Psoas muscle (tissue), 8 donors: ENCODE results near the gene RALGAPA2. TPM values are rescaled to one million over a fixed set of nuclear protein-coding genes. Genes with fewer than 3 reads are reported as not detected.

Source experiments
- ATAC-seq, 4 donors: fragments of 200-7000 bp; cut with Tn5 transposase; one replicate each; pipeline ENCODE4 v1.9.1; 2020; ENCODE audit warnings: moderate library complexity in 3 of 4, mild to moderate bottlenecking in 2 of 4
- DNase-seq, 2 donors: peaks; one replicate each; pipeline ENCODE4 v3.0.0-alpha.2; 2020
- H3K27ac ChIP-seq: fragments of 200-600 bp; one replicate; pipeline ENCODE4 v1.8.0; 2022
- H3K27me3 ChIP-seq, 3 donors: fragments of 200-600 bp in 1 of 3; one replicate each; pipeline versions ENCODE4 v1.6.1 to v1.8.0; 2013 to 2022; ENCODE audit warnings: low read length in 2 of 3, mild to moderate bottlenecking in 2 of 3, moderate library complexity in 1 of 3; ENCODE audit not compliant: insufficient read depth in 3 of 3
- H3K36me3 ChIP-seq, 2 donors: fragments of 200-600 bp in 1 of 2; one replicate each; pipeline versions ENCODE4 v1.6.1 to v1.8.0; 2013 to 2022; ENCODE audit warnings: low read depth in 1 of 2, mild to moderate bottlenecking in 1 of 2, moderate library complexity in 1 of 2; ENCODE audit not compliant: insufficient read depth in 1 of 2
- H3K4me1 ChIP-seq: fragments of 200-600 bp; one replicate; pipeline ENCODE4 v1.8.0; 2022
- H3K4me3 ChIP-seq: fragments of 200-600 bp; one replicate; pipeline ENCODE4 v1.8.0; 2022; ENCODE audit warnings: mild to moderate bottlenecking
- H3K9me3 ChIP-seq: fragments of 200-600 bp; one replicate; pipeline ENCODE4 v1.8.0; 2022
- WGBS, 3 donors: extraction: QIAGEN DNeasy Blood & Tissue Kit; methylation state at CpG; one replicate each; pipeline versions ENCODE4 v1.1.6 to v1.1.7; 2013; 5-methylcytosine and 5-hydroxymethylcytosine counted together
- intact Hi-C, 2 donors: fragments of 100-400 bp; cut with DNase I; formaldehyde crosslinking; loops; one replicate each; pipeline versions ENCODE4 v1.11.0 to v1.14.2; 2022
- polyA plus RNA-seq, 3 donors: library from polyadenylated mRNA; stranded (reverse); fragments of 200-250 nt; gene quantifications; one replicate each; pipeline ENCODE4 v1.2.3, GENCODE V29; 2013
- total RNA-seq, 4 donors: library from RNA; stranded (reverse); fragmentation: NEBNext Ultra II Directional in 2 of 4; extraction: Animal tissue kit (Norgen Biotek cat#: 25700) in 2 of 4; gene quantifications; one replicate each; pipeline versions ENCODE4 v1.2.1 to v1.2.4, GENCODE V29; 2021 to 2023
- TF ChIP-seq, protein P1 (sequence below): fragments of 200-600 bp; IDR thresholded peaks from one replicate; pipeline ENCODE4 v1.8.0; 2022; ENCODE audit warnings: antibody characterized with exemption
- donor health status: healthy with polysubstance abuse.
- donor health status: DM: no; HTN: no; CAD: no; lungs with moderate emphysema.
- donor health status: Bipolar disorder and iron deficiency.
- donor health status: healthy.
- donor health status: DM: yes; HTN: yes; CAD: no.
- donor health status: DM: no; HTN: no; CAD: no.
- donor health status: DM: no; HTN: no; CAD: no.
- donor health status: DM: yes; HTN: yes; CAD: no.

The RALGAPA2 gene
- total and polyA plus RNA-seq, 7 donors, result 12.2 to 75.5 (median 51.1) TPM

DNA sequence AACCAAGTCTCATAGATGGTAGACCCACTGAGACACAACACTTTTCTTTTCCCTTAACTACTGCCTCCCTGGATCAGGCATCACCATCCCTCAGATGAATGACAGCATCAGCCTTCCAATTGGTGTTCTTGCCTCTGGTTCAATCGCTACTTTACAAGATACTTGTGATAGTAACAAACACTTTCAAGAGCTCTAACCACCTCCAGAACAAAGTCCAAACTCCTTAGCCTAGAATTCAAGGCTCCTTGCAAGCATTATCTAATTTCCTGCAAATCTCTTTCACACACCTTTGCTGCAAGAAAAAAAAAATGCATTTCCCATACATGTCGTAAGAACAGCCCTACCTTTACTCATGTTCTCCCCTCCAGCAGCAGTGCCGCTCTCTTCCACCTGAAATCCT, 33.1 kb downstream of the RALGAPA2 start:
- no peaks in the 10 kb centered on the region for H3K27me3 ChIP-seq
- H3K27ac ChIP-seq, result no peak overlapping the region
- no peaks in the 10 kb centered on the region for H3K9me3 ChIP-seq
- no peak overlapping the region for H3K4me3 ChIP-seq
- peaks cover 37% of the 10 kb centered on the region for H3K4me1 ChIP-seq
- H3K36me3 ChIP-seq, result peaks cover 2 to 24% of the 10 kb centered on the region in 2 donors
- 91 to 100% (median 96%) methylated on average over 3 of the region's 3 CpGs for WGBS, 3 donors
- DNase-seq (no peak), ATAC-seq (no peak)
- TF ChIP-seq, protein P1, sequence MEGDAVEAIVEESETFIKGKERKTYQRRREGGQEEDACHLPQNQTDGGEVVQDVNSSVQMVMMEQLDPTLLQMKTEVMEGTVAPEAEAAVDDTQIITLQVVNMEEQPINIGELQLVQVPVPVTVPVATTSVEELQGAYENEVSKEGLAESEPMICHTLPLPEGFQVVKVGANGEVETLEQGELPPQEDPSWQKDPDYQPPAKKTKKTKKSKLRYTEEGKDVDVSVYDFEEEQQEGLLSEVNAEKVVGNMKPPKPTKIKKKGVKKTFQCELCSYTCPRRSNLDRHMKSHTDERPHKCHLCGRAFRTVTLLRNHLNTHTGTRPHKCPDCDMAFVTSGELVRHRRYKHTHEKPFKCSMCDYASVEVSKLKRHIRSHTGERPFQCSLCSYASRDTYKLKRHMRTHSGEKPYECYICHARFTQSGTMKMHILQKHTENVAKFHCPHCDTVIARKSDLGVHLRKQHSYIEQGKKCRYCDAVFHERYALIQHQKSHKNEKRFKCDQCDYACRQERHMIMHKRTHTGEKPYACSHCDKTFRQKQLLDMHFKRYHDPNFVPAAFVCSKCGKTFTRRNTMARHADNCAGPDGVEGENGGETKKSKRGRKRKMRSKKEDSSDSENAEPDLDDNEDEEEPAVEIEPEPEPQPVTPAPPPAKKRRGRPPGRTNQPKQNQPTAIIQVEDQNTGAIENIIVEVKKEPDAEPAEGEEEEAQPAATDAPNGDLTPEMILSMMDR, result no peak
- intact Hi-C loops, result no loop called here

DNA sequence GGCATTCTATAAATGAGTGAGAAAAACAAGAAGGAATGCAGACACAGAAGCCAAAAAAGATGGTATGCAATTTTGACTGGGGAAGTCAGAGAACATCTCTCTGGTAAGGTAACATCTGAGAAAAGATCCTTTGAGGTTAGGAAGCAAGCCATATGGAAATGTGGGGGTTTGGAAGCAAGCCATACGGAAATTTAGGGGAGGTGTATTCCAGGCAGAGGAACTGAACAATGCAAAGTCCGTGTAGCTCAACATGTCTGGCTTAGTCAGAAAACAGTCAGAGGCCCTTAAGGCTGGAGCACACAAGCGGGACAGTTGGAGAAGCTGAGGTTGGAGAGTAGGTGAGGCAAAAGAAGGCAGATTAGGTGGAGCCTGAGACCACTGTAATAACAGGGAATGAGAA, 35.3 kb downstream of the RALGAPA2 start:
- H3K27ac ChIP-seq, result no peak overlapping the region
- TF ChIP-seq, protein P1, result no peak
- H3K27me3 ChIP-seq, result no peaks in the 10 kb centered on the region
- no peak for DNase-seq
- H3K9me3 ChIP-seq, result no peaks in the 10 kb centered on the region
- WGBS, 3 donors, result 66 to 75% (median 71%) methylated on average over 3 of the region's 3 CpGs
- intact Hi-C loops, result no loop called here
- H3K4me3 ChIP-seq, result no peak overlapping the region
- peak in 2 of 4 donors; percentile 12 to 41 for ATAC-seq
- peaks cover 19% of the 10 kb centered on the region for H3K4me1 ChIP-seq
- H3K36me3 ChIP-seq, result peaks cover 2 to 24% of the 10 kb centered on the region in 2 donors

DNA sequence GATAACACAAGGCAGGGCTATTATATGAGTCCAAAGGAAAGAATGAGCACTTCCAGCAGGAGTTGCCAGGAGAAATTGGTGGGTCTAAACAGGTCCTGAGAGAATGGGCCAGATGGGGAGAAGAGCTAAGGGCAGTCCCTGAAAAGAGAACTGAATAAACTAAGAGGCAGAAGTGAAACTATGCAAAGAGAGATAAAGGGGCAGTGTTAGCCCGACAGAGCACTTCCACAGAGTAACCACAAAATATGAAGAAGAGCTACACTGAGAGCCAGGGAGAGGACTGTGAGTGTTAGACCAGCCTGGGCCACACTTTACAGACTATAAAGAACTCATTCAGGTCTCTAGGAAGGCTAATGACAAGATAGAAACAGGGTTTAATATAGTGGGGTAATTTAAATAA, 43.8 kb downstream of the RALGAPA2 start:
- intact Hi-C loops, result loop anchor here in 1 of 2 donors (5.0 kb wide), 1 partner anchor 39 kb away; no protein-coding TSS in a partner anchor
- Histone ChIP-seq H3K27ac (no peak overlapping the region), H3K4me1 (peaks cover 49% of the 10 kb centered on the region), H3K4me3 (no peak overlapping the region), H3K9me3 (no peaks in the 10 kb centered on the region), H3K27me3 (no peaks in the 10 kb centered on the region), H3K36me3 (no peaks in the 10 kb centered on the region)
- WGBS, 3 donors, result 38 to 50% (median 49%) methylated on average over 1 of the region's 1 CpG
- TF ChIP-seq, protein P1, result no peak
- DNase-seq (no peak), ATAC-seq (no peak)

DNA sequence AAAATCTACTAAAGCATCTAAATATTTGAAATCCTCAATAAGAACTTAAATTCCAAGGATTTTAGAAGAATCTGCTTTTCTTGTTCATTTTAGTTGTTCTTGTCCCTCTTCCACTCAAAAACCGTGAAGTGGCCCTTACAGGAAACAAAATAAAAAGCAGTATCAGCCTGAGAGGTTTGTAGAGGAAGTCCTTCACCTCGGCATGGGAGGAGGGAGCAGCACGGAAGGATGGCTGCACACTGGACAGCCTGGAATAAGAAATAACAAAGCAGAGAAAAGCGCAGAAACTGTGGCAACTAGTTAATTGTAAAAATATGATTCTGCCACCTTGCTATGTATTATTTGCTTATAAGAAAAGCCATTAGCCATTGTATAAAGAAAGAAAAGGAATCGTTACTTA, 46.1 kb downstream of the RALGAPA2 start:
- ATAC-seq (no peak), DNase-seq (no peak)
- Histone ChIP-seq H3K4me1 (peaks cover 53% of the 10 kb centered on the region), H3K36me3 (no peaks in the 10 kb centered on the region), H3K9me3 (no peaks in the 10 kb centered on the region), H3K27ac (peak overlapping the region; percentile 60), H3K4me3 (no peak overlapping the region), H3K27me3 (no peaks in the 10 kb centered on the region)
- 46 to 56% (median 49%) methylated on average over 5 of the region's 5 CpGs for WGBS, 3 donors
- intact Hi-C loops, result loop anchor here in 1 of 2 donors (5.0 kb wide), 1 partner anchor 41 kb away; no protein-coding TSS in a partner anchor
- TF ChIP-seq, protein P1, result no peak
